HUES48 (cell line): Measurements from ENCODE around the gene SPAAR.
"Not testable (repeated sequence)": the region's sequence is repeated elsewhere in the genome, so short reads cannot be mapped to it uniquely, and the experiment has no call there.

Experiments
- H3K27ac ChIP-seq: one replicate; pipeline ENCODE4 v1.7.0; 2013; ENCODE audit warnings: low read depth, low read length, inconsistent platforms
- H3K27me3 ChIP-seq: 2 replicates; pipeline ENCODE4 v1.6.1; 2013; ENCODE audit warnings: mild to moderate bottlenecking, low read length; ENCODE audit not compliant: control insufficient read depth, insufficient read depth
- H3K36me3 ChIP-seq: 2 replicates; pipeline ENCODE4 v1.6.1; 2013; ENCODE audit warnings: low read length; ENCODE audit not compliant: control insufficient read depth, insufficient read depth
- H3K4me1 ChIP-seq: 2 replicates; pipeline ENCODE4 v1.6.1; 2013; ENCODE audit warnings: mild to moderate bottlenecking, low read length; ENCODE audit not compliant: control insufficient read depth, insufficient read depth
- H3K4me3 ChIP-seq: 2 replicates; pipeline ENCODE4 v1.5.1; 2013; ENCODE audit warnings: mild to moderate bottlenecking, low read depth, low read length
- H3K9ac ChIP-seq: 2 replicates; pipeline ENCODE4 v1.6.1; 2013; ENCODE audit warnings: mild to moderate bottlenecking, low read depth, low read length, moderate library complexity
- H3K9me3 ChIP-seq: 2 replicates; pipeline ENCODE4 v1.6.1; 2013; ENCODE audit warnings: low read length; ENCODE audit not compliant: control insufficient read depth, insufficient read depth

The SPAAR gene

GRCh38 chr9:35872505-35872904, 36.8 kb upstream of the SPAAR start:
- H3K4me3 ChIP-seq = no peak overlapping the region
- H3K9ac ChIP-seq = no peak overlapping the region
- no peak overlapping the region for H3K27ac ChIP-seq
- H3K27me3 ChIP-seq = no peaks in the 10 kb centered on the region
- no peaks in the 10 kb centered on the region for H3K9me3 ChIP-seq
- H3K4me1 ChIP-seq = peaks cover 11% of the 10 kb centered on the region
- no peaks in the 10 kb centered on the region for H3K36me3 ChIP-seq

- no peak overlapping the region for H3K9ac ChIP-seq
Measured at GRCh38 chr9:35882263-35882848, 26.9 kb upstream of the SPAAR start.

GRCh38 chr9:35882996-35883395, 26.3 kb upstream of the SPAAR start:
- Histone ChIP-seq H3K36me3 (no peaks in the 10 kb centered on the region), H3K9me3 (no peaks in the 10 kb centered on the region), H3K9ac (no peak overlapping the region), H3K27me3 (no peaks in the 10 kb centered on the region), H3K4me3 (no peak overlapping the region), H3K4me1 (no peaks in the 10 kb centered on the region), H3K27ac (no peak overlapping the region)

More at GRCh38 chr9:35882263-35882848, 26.9 kb upstream of the SPAAR start:
- Histone ChIP-seq H3K27ac (no peak overlapping the region), H3K4me3 (no peak overlapping the region), H3K27me3 (no peaks in the 10 kb centered on the region), H3K36me3 (no peaks in the 10 kb centered on the region), H3K4me1 (no peaks in the 10 kb centered on the region), H3K9me3 (no peaks in the 10 kb centered on the region)

GRCh38 chr9:35884908-35885307, 24.4 kb upstream of the SPAAR start:
- not testable (repeated sequence) for H3K27me3 ChIP-seq, H3K4me1 ChIP-seq, H3K9ac ChIP-seq

GRCh38 chr9:35891646-35892045, 17.6 kb upstream of the SPAAR start:
- Histone ChIP-seq H3K9me3 (no peaks in the 10 kb centered on the region), H3K36me3 (no peaks in the 10 kb centered on the region), H3K27ac (no peak overlapping the region), H3K9ac (no peak overlapping the region), H3K27me3 (no peaks in the 10 kb centered on the region), H3K4me1 (no peaks in the 10 kb centered on the region), H3K4me3 (no peak overlapping the region)

More at GRCh38 chr9:35884908-35885307, 24.4 kb upstream of the SPAAR start:
- H3K27ac ChIP-seq, H3K9me3 ChIP-seq, H3K36me3 ChIP-seq, H3K4me3 ChIP-seq: not testable (repeated sequence)

GRCh38 chr9:35892051-35892450, 17.2 kb upstream of the SPAAR start:
- Histone ChIP-seq H3K9me3 (no peaks in the 10 kb centered on the region), H3K27me3 (no peaks in the 10 kb centered on the region), H3K9ac (no peak overlapping the region), H3K27ac (no peak overlapping the region), H3K4me3 (no peak overlapping the region), H3K4me1 (no peaks in the 10 kb centered on the region), H3K36me3 (no peaks in the 10 kb centered on the region)

GRCh38 chr9:35896570-35896969, 12.7 kb upstream of the SPAAR start:
- Histone ChIP-seq H3K27ac (no peak overlapping the region), H3K9ac (no peak overlapping the region), H3K4me1 (no peaks in the 10 kb centered on the region), H3K9me3 (no peaks in the 10 kb centered on the region), H3K4me3 (no peak overlapping the region), H3K36me3 (no peaks in the 10 kb centered on the region), H3K27me3 (no peaks in the 10 kb centered on the region)

- not testable (repeated sequence) for H3K36me3 ChIP-seq, H3K4me3 ChIP-seq, H3K27me3 ChIP-seq, H3K9me3 ChIP-seq, H3K9ac ChIP-seq, H3K27ac ChIP-seq, H3K4me1 ChIP-seq
Measured at GRCh38 chr9:35897376-35898099, 11.8 kb upstream of the SPAAR start.

GRCh38 chr9:35898337-35898736, 11.0 kb upstream of the SPAAR start:
- H3K9ac ChIP-seq = no peak overlapping the region
- H3K27me3 ChIP-seq = no peaks in the 10 kb centered on the region
- no peaks in the 10 kb centered on the region for H3K36me3 ChIP-seq
- no peak overlapping the region for H3K4me3 ChIP-seq
- H3K4me1 ChIP-seq = no peaks in the 10 kb centered on the region
- H3K9me3 ChIP-seq = no peaks in the 10 kb centered on the region
- no peak overlapping the region for H3K27ac ChIP-seq

GRCh38 chr9:35899021-35899420, 10.3 kb upstream of the SPAAR start:
- Histone ChIP-seq H3K4me3 (no peak overlapping the region), H3K9me3 (no peaks in the 10 kb centered on the region), H3K4me1 (no peaks in the 10 kb centered on the region), H3K27ac (no peak overlapping the region), H3K9ac (no peak overlapping the region), H3K27me3 (no peaks in the 10 kb centered on the region), H3K36me3 (no peaks in the 10 kb centered on the region)

GRCh38 chr9:35903049-35903448, 6.2 kb upstream of the SPAAR start:
- H3K4me1 ChIP-seq = peaks cover 13% of the 10 kb centered on the region
- no peak overlapping the region for H3K9ac ChIP-seq
- H3K27me3 ChIP-seq = no peaks in the 10 kb centered on the region
- no peaks in the 10 kb centered on the region for H3K9me3 ChIP-seq
- H3K4me3 ChIP-seq = no peak overlapping the region
- no peak overlapping the region for H3K27ac ChIP-seq
- H3K36me3 ChIP-seq = no peaks in the 10 kb centered on the region
